Activated naive CD4-positive, alpha-beta T cell treated with anti-CD3 and anti-CD28 coated beads, Interleukin-2, amount 50 U/mL, for 24 hours (primary cell): ENCODE data around the gene N4BP3.
"Not testable (repeated sequence)": the region's sequence is repeated elsewhere in the genome, so short reads cannot be mapped to it uniquely, and the experiment has no call there.

Source experiments
- H3K27ac Mint-ChIP-seq: one replicate; pipeline ENCODE4 v1.8.0; 2021; ENCODE audit warnings: mild to moderate bottlenecking, mixed read lengths
- H3K27me3 Mint-ChIP-seq: one replicate; pipeline ENCODE4 v1.8.0; 2021; ENCODE audit warnings: mixed read lengths
- H3K36me3 Mint-ChIP-seq: one replicate; pipeline ENCODE4 v1.8.0; 2021; ENCODE audit warnings: mixed read lengths
- H3K4me1 Mint-ChIP-seq: one replicate; pipeline ENCODE4 v1.8.0; 2021; ENCODE audit warnings: mixed read lengths
- H3K4me3 Mint-ChIP-seq: one replicate; pipeline ENCODE4 v1.8.0; 2021; ENCODE audit warnings: mild to moderate bottlenecking, mixed read lengths
- H3K9me3 Mint-ChIP-seq: one replicate; pipeline ENCODE4 v1.8.0; 2021; ENCODE audit warnings: mixed read lengths

The N4BP3 gene

DNA sequence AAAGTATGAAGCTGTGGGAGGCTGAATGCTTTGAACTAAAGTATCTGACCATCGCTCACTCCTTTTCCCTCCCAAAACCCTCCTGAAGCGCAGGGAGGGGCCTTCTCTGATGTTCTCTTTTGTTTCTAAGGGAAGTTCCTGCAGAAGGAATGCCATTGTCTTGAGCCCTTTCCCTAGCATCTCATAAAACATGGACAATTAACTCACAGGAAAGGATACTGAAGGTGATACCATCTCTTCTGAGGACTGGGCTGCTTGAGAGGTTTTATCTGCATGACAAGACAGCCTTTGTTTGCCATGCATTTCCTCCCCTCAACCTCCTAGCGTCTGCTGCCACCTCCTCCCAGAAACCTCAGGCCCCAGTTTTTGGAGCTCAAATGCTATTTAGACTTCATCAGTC is 13.2 kb downstream of the N4BP3 start:
- Mint-ChIP-seq H3K9me3 (no peaks in the 10 kb centered on the region), H3K4me1 (peaks cover 6% of the 10 kb centered on the region), H3K4me3 (no peak overlapping the region), H3K27me3 (no peaks in the 10 kb centered on the region), H3K27ac (no peak overlapping the region), H3K36me3 (no peaks in the 10 kb centered on the region)

DNA sequence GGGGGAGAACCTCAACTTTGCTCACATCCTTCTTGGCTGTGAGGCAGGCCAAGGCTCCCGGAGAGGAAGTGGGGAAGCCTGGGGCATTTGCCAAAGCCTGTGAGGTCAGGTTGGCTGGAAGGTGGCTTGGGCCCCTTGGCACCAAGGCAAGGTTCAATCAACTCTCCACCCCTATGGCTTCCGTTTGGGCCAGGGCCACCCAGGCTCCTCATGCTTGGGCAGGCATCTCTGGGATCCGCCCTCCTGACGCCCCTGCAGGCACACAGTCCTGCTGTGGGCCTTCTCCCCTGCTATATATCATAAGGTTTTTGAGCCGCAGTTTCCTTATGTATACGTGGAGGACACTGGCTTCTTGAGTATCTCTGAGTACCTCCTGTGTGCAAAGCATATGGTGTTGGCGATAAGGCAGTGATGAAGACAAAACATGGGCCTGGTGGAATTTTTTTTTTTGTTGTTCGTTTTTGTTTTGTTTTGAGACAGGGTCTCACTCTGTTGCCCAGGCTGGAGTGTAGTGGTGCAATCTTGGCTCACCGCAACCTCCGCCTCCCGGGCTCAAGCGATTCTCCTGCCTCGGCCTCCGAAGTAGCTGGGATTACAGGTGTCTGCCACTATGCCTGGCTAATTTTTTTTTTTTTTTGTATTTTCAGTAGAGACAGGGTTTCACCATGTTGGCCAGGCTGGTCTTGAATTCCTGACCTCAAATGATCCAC is 14.1 kb downstream of the N4BP3 start:
- not testable (repeated sequence) for H3K27ac Mint-ChIP-seq, H3K4me3 Mint-ChIP-seq, H3K9me3 Mint-ChIP-seq, H3K27me3 Mint-ChIP-seq, H3K4me1 Mint-ChIP-seq, H3K36me3 Mint-ChIP-seq

DNA sequence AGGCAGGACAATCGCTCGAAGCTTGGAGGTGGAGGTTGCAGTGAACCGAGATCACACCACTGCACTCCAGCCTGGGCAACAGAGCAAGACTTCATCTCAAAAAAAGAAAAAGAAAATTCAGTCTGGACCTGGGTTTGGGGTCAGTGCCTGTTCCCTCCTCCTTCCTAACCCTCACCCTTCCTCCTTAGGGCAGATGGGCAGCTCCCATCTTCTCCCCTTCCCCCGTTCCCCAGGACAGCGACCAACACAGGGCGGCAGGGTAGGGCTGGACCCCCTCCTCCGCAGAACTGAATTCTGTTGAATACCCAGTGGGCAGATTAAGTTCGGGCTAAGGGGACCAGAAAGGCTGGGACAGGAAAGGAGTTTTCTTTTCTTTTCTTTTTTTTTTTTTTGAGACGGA is 16.0 kb downstream of the N4BP3 start:
- peaks cover 17% of the 10 kb centered on the region for H3K4me1 Mint-ChIP-seq
- no peak overlapping the region for H3K4me3 Mint-ChIP-seq
- H3K27me3 Mint-ChIP-seq, result no peaks in the 10 kb centered on the region
- no peaks in the 10 kb centered on the region for H3K9me3 Mint-ChIP-seq
- H3K36me3 Mint-ChIP-seq, result peaks cover 6% of the 10 kb centered on the region
- peak overlapping the region; percentile 8 for H3K27ac Mint-ChIP-seq

DNA sequence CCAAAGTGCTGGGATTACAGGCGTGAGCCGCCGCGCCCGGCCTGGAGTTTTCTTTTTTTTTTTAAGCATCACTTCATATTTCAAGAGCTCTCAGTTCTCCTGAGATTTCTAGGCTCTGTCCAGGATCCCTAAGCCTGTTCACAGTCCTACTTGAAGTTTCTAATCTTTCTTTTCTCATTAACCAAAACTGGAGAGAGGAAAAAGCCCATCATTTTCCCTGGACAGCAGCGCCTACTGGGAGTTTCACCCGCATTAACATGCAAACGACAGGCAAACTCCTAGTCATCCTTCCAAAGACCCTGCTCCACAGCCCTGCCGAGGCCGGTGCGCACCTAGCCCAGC is 16.9 kb downstream of the N4BP3 start:
- H3K9me3 Mint-ChIP-seq, H3K27ac Mint-ChIP-seq, H3K27me3 Mint-ChIP-seq, H3K36me3 Mint-ChIP-seq: not testable (repeated sequence)
- Mint-ChIP-seq H3K4me1 (peaks cover 22% of the 10 kb centered on the region), H3K4me3 (peak overlapping the region; percentile 80)

DNA sequence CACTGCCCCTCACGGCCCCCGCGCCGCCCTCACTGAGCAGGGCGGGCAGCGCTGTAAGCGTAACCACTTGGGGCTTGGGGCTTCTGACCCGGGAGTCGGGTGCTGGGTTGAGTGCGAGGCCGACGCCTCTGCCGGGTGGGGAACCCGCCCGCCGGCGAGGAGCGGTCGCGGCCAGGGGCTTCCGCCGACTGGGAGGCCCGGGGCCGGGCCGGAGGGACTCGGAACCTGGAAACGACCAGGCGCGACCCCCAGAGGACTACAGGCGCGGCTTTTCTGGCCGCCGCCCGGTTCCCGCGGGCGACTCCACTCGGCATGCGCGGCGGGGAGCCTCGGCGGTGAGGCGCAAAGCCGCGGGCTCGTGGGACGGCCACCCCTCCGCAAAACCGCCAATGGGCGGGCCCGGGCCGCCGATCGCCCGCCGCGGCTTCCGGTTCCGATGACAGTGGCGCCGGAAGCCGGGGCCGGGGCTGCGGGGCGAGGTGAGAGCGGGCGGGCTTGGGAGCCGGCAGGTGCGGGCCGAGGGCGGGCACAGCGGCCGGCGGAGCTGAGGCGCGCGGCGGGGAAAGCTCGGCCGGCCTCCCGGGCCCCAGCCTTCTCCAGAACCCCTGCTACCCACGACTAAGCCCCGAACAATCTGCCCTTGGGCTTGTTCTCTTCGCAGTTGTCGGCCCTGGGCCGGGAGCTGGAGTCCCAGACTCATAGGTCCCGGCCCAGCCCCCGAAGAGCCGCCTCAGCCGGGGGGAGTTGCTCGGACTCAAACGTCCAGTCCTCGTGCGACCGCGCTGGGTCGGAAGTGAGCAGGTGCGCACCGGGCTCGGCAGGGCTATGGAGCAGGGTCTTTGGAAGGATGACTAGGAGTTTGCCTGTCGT is 17.5 kb downstream of the N4BP3 start, which contains the start of gene RMND5B:
Gene RMND5B (plus strand): TSS at position 439 of the 870 bp plus-strand sequence. CDS start 7,106 bp downstream, outside the sequence.
- Mint-ChIP-seq H3K4me1 (peaks cover 27% of the 10 kb centered on the region), H3K27me3 (no peaks in the 10 kb centered on the region), H3K4me3 (peak within 1 kb of the TSS; percentile 85), H3K27ac (peak within 1 kb of the TSS; percentile 38), H3K9me3 (no peaks in the 10 kb centered on the region), H3K36me3 (peaks cover 10% of the 10 kb centered on the region)

DNA sequence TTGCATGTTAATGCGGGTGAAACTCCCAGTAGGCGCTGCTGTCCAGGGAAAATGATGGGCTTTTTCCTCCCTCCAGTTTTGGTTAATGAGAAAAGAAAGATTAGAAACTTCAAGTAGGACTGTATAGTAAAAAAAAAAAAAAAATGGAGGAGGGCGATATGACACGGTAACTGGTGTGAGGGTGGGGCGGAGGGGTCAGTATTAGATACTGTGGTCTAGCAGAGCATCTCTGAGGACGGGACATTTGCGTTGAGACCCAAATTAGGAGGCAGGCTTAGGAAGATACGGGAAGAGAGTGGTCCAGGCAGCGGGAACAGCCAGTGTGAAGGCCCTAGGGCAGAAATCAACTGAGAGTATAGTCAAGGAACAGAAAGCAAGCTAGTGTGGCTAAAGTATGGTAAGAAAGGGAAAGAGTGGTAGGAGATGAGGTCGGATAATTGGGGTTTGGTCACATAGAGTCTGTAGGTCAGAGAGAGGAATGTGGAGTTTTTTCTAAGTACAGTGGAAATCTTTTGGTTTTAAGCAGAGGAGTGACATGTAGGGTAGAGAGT is 18.2 kb downstream of the N4BP3 start:
- H3K4me3 Mint-ChIP-seq, result peak overlapping the region; percentile 85

DNA sequence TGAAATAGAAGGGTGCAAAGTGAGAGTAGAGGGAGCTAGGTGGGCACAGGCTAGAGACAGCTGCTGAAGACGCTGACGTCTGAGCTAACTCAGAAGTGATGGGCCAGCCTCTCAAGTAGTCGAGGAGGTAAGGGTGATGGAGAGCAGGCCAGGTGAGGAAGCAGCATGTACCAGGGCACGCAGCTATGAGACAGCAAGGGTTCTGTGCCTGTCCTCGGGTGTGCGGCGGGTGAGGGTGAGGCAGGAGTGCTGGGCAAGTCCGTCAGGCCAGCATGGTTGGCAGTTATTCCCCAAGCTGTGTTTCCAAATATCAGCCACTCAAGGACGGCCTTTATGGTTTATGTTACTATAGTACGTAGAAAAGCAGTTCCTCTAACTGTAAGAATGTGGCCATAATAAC is 23.7 kb downstream of the N4BP3 start:
- H3K27ac Mint-ChIP-seq, result peak overlapping the region; percentile 73
- H3K27me3 Mint-ChIP-seq, result no peaks in the 10 kb centered on the region
- H3K4me3 Mint-ChIP-seq, result no peak overlapping the region
- H3K9me3 Mint-ChIP-seq, result no peaks in the 10 kb centered on the region
- H3K36me3 Mint-ChIP-seq, result peaks cover 15% of the 10 kb centered on the region
- peaks cover 30% of the 10 kb centered on the region for H3K4me1 Mint-ChIP-seq

More for the DNA sequence above, 18.2 kb downstream of the N4BP3 start:
- Mint-ChIP-seq H3K27ac (peak overlapping the region; percentile 38), H3K27me3 (no peaks in the 10 kb centered on the region), H3K4me1 (peaks cover 31% of the 10 kb centered on the region), H3K36me3 (peaks cover 13% of the 10 kb centered on the region), H3K9me3 (no peaks in the 10 kb centered on the region)

DNA sequence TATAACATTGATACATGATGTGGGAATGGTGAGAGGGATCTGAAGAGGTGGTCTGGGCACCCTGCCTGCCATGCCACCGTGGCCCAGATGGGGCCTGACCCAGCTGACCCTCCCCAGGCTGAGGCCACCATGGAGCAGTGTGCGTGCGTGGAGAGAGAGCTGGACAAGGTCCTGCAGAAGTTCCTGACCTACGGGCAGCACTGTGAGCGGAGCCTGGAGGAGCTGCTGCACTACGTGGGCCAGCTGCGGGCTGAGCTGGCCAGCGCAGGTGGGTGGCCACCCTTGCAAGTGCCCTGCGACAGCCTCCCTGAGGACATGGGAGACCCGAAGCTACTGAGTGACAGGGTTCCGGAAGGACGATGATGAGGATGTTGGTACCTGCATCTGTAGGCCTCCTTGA is 24.7 kb downstream of the N4BP3 start:
- Mint-ChIP-seq H3K27ac (no peak overlapping the region), H3K27me3 (no peaks in the 10 kb centered on the region), H3K4me1 (peaks cover 29% of the 10 kb centered on the region), H3K36me3 (peaks cover 13% of the 10 kb centered on the region), H3K9me3 (no peaks in the 10 kb centered on the region), H3K4me3 (no peak overlapping the region)

DNA sequence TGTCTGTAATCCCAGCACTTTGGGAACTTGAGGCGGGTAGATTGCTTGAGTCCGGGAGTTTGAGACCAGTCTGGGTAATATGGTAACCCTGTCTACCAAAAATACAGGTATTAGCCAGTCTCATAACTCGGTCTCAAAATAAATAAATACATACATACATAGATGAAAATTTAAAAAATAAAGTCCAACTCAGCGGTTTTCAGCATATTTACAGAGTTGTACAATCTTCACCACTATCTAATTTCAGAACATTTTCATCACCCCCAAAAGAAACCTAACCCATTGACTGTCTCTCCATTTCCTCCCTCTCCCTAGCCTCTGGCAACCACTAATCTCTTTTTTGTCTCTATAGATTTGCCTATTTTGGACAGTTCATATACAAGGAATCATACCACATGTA is 28.2 kb downstream of the N4BP3 start:
- Mint-ChIP-seq H3K4me3 (no peak overlapping the region), H3K27me3 (no peaks in the 10 kb centered on the region), H3K36me3 (peaks cover 4% of the 10 kb centered on the region), H3K4me1 (peaks cover 9% of the 10 kb centered on the region), H3K27ac (no peak overlapping the region), H3K9me3 (no peaks in the 10 kb centered on the region)

DNA sequence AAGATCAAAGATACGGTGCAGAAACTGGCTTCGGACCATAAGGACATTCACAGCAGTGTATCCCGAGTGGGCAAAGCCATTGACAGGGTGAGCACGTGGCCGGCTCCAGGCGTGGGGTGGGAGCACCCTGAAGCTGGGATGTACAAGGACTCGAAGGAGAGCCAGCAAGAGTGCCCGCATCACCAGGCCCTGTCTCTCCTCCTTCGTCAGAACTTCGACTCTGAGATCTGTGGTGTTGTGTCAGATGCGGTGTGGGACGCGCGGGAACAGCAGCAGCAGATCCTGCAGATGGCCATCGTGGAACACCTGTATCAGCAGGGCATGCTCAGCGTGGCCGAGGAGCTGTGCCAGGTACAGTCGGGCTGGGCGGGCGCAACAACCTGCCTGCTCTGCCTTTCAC is 29.3 kb downstream of the N4BP3 start:
- Mint-ChIP-seq H3K9me3 (no peaks in the 10 kb centered on the region), H3K36me3 (peaks cover 4% of the 10 kb centered on the region), H3K27me3 (no peaks in the 10 kb centered on the region), H3K4me1 (peaks cover 11% of the 10 kb centered on the region), H3K27ac (no peak overlapping the region), H3K4me3 (no peak overlapping the region)

DNA sequence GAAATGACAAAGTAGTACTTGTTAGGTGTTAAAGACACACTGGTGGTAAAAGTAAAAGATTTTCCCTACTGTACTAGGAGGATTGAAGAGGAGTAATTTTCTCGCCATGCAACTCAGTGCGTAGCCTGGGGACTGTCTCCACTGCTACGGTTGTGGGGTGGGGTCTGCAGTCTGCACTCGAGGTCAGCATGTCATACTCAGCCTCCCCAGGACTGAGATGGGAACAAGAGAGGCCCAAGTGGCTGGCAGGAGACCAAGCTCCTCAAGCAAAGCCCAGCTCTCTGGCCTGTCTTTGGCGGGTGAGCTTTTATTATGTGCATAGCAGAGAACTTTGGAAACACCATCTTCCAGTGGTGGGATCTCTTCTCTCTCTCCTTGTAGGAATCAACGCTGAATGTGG is 29.9 kb downstream of the N4BP3 start:
- peaks cover 5% of the 10 kb centered on the region for H3K36me3 Mint-ChIP-seq
- peaks cover 11% of the 10 kb centered on the region for H3K4me1 Mint-ChIP-seq
- H3K27ac Mint-ChIP-seq, result no peak overlapping the region
- no peaks in the 10 kb centered on the region for H3K9me3 Mint-ChIP-seq
- no peaks in the 10 kb centered on the region for H3K27me3 Mint-ChIP-seq
- H3K4me3 Mint-ChIP-seq, result no peak overlapping the region

DNA sequence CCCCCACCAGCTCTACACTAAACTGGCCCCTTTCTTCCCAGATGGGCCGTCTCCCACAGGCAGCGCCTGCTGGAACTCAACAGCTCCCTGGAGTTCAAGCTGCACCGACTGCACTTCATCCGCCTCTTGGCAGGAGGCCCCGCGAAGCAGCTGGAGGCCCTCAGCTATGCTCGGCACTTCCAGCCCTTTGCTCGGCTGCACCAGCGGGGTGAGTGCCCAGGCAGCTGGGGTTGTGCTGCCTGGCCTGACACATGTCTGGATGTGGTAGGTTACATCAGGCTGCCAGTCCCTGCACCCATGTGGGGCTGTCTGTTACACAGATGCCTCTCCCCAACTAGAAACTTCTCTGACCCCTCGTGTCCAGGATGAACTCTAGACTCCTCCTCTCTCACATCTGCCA is 30.6 kb downstream of the N4BP3 start:
- Mint-ChIP-seq H3K9me3 (no peaks in the 10 kb centered on the region), H3K4me1 (peaks cover 11% of the 10 kb centered on the region), H3K36me3 (peaks cover 7% of the 10 kb centered on the region), H3K4me3 (no peak overlapping the region), H3K27ac (no peak overlapping the region), H3K27me3 (no peaks in the 10 kb centered on the region)

DNA sequence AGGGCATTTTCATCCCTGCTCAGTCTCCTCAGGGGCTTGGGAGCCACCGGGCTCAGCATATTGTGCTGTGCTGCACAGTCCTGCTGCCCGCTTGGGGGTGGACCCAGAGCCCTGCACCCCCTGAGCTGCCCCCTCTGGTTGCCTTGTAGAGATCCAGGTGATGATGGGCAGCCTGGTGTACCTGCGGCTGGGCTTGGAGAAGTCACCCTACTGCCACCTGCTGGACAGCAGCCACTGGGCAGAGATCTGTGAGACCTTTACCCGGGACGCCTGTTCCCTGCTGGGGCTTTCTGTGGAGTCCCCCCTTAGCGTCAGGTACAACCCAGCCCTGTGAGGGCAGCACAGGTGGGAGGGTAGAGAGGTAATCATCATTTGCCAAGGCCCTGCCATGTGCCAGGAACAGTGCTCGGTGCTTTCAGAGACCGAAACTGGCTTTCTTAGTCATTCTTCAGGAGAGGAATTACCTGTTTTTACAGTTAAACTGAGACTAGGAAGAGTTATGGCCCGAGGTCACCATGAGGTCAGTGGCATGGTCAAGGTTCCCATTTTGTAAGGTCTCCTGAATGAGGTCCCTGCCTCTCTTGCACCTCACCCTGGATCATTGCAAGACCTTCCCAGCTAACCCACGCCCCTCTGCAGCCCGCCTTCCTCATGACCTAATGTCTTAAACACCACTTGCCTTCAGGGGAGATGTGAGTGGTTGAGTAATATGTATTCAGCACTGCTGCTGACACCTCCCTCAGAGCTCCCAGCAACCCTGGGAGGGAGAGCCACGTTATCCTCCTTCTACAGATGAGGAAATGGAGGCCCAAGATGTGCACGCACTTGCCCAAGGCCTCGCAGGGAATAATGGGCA is 32.9 kb downstream of the N4BP3 start:
- Mint-ChIP-seq H3K9me3 (no peaks in the 10 kb centered on the region), H3K4me1 (peaks cover 26% of the 10 kb centered on the region), H3K27me3 (no peaks in the 10 kb centered on the region), H3K27ac (no peak overlapping the region), H3K36me3 (peaks cover 15% of the 10 kb centered on the region), H3K4me3 (no peak overlapping the region)

DNA sequence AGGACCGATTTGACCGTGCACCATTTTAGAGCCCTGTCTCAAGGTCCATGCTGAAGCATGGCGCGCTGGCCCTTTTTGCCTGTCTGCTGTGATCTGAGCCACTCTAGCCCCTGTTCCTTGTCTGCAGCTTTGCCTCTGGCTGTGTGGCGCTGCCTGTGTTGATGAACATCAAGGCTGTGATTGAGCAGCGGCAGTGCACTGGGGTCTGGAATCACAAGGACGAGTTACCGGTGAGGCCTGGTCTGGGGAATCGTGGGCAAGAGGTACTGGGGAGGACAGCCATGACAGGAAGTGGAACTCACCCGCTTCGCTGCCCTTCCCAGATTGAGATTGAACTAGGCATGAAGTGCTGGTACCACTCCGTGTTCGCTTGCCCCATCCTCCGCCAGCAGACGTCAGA is 34.1 kb downstream of the N4BP3 start:
- peak overlapping the region; percentile 46 for H3K27ac Mint-ChIP-seq
- peaks cover 18% of the 10 kb centered on the region for H3K36me3 Mint-ChIP-seq
- no peaks in the 10 kb centered on the region for H3K9me3 Mint-ChIP-seq
- no peaks in the 10 kb centered on the region for H3K27me3 Mint-ChIP-seq
- H3K4me3 Mint-ChIP-seq, result no peak overlapping the region
- peaks cover 31% of the 10 kb centered on the region for H3K4me1 Mint-ChIP-seq

DNA sequence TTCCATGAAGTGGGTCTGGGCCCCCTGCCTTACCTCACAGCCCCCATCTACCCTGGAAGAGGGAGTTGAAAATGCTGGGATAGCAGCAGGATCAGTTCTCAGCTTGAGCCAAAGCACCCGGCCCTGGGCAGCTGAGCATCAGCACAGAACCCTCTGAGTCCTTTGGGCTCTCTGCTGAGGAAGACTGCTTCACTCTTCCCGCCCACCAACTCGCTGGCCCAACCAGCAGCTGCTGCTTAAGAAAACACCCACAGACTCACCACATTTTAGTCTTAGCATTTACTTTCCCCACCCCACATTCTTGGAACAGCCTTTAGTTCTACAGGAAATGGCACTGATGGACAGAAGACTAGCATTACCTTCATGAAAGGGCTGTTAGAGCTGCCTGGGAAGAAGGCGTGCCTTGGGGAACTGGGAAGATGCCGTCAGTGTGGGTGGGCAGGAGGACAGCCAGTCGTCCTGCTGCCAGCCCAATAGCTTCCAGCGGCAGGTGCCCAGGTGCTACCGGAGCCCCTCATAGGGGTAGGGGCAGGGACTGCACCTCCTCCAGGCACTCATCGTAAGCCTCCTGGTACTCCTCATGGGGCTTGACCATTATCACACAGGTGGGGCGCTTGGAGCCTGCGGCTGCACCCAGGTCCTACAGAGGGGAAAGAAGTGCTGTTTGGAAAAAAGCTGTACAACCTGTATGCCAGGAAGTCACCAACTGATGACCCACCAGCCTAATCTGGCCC is 36.0 kb downstream of the N4BP3 start:
- peaks cover 16% of the 10 kb centered on the region for H3K36me3 Mint-ChIP-seq
- H3K9me3 Mint-ChIP-seq, result no peaks in the 10 kb centered on the region
- no peak overlapping the region for H3K27ac Mint-ChIP-seq
- no peaks in the 10 kb centered on the region for H3K27me3 Mint-ChIP-seq
- H3K4me3 Mint-ChIP-seq, result peak overlapping the region; percentile 23
- H3K4me1 Mint-ChIP-seq, result peaks cover 41% of the 10 kb centered on the region
